Left kidney (tissue), 8 donors: ENCODE measurements around the gene SORL1. TPM values are rescaled to one million over a fixed set of nuclear protein-coding genes. Genes with fewer than 3 reads are reported as not detected.
A peak's percentile ranks its signal among the peaks of the same experiment; 100 is the strongest.
"Not testable (repeated sequence)": the region's sequence is repeated elsewhere in the genome, so short reads cannot be mapped to it uniquely, and the experiment has no call there.

Source experiments
- DNase-seq: peaks from one replicate; pipeline ENCODE4 v3.0.0-alpha.2; 2013
- long read RNA-seq, 8 donors: transcript quantifications; one replicate each; lab custom pipeline, GENCODE V29; 2026
- polyA plus RNA-seq: library from polyadenylated mRNA; unstranded; fragments of 120-200 nt; gene quantifications from one replicate; pipeline ENCODE4 v1.2.1, GENCODE V29; 2013; ENCODE audit not compliant: insufficient read length

SORL1 gene
- polyA plus RNA-seq, result 41.9 TPM
- long read RNA-seq, donor 1, transcript SORL1-205 (2 exons, 1,765 nt), result major isoform, 25 of 25 reads
- long read RNA-seq, donor 1, partial matches to known transcripts, result 0 of 25 reads
- long read RNA-seq, donor 1, other reads (novel, unspliced or antisense), result 0 of 25 reads
- long read RNA-seq, donor 2, transcript SORL1-205 (2 exons, 1,765 nt), result major isoform, 23 of 23 reads
- long read RNA-seq, donor 2, partial matches to known transcripts, result 0 of 23 reads
- long read RNA-seq, donor 2, other reads (novel, unspliced or antisense), result 0 of 23 reads
- long read RNA-seq, donor 3, transcript SORL1-205 (2 exons, 1,765 nt), result major isoform, 21 of 21 reads
- long read RNA-seq, donor 3, partial matches to known transcripts, result 0 of 21 reads
- long read RNA-seq, donor 3, other reads (novel, unspliced or antisense), result 0 of 21 reads
- long read RNA-seq, donor 4, partial matches to known transcripts, result 0 of 1 reads
- long read RNA-seq, donor 4, other reads (novel, unspliced or antisense), result 0 of 1 reads
- long read RNA-seq, donor 5, transcript SORL1-205 (2 exons, 1,765 nt), result major isoform, 16 of 17 reads
- long read RNA-seq, donor 5, partial matches to known transcripts, result 0 of 17 reads
- long read RNA-seq, donor 5, other reads (novel, unspliced or antisense), result 0 of 17 reads
- long read RNA-seq, donor 6, full-length matches to known transcripts, result 18 of 18 reads
- long read RNA-seq, donor 6, partial matches to known transcripts, result 0 of 18 reads
- long read RNA-seq, donor 6, other reads (novel, unspliced or antisense), result 0 of 18 reads
- long read RNA-seq, donor 7, transcript SORL1-205 (2 exons, 1,765 nt), result major isoform, 26 of 70 reads
- long read RNA-seq, donor 7, partial matches to known transcripts, result 43 of 70 reads
- long read RNA-seq, donor 7, other reads (novel, unspliced or antisense), result 0 of 70 reads
- long read RNA-seq, donor 8, full-length matches to known transcripts, result 10 of 10 reads
- long read RNA-seq, donor 8, partial matches to known transcripts, result 0 of 10 reads
- long read RNA-seq, donor 8, other reads (novel, unspliced or antisense), result 0 of 10 reads

- DNase-seq, result peak; percentile 84
These were observed at the start of gene SORL1 for GRCh38 chr11:121451986-121452608. Gene SORL1, plus strand, starts transcription at chr11:121452314. Its CDS starts 18 bp downstream, at chr11:121452332.

GRCh38 chr11:121405646-121406045, 46.5 kb upstream of the SORL1 start:
- DNase-seq, result no peak

- no peak for DNase-seq
These were observed 45.8 kb upstream of the SORL1 start for GRCh38 chr11:121406291-121406690.

GRCh38 chr11:121408830-121409229, 43.3 kb upstream of the SORL1 start:
- no peak for DNase-seq

GRCh38 chr11:121410041-121410440, 42.1 kb upstream of the SORL1 start:
- DNase-seq, result not testable (repeated sequence)

- DNase-seq, result not testable (repeated sequence)
These were observed 40.8 kb upstream of the SORL1 start for GRCh38 chr11:121411330-121411729.

GRCh38 chr11:121412000-121412587, 40.0 kb upstream of the SORL1 start:
- DNase-seq, result no peak

GRCh38 chr11:121412711-121413415, 39.3 kb upstream of the SORL1 start:
- no peak for DNase-seq

- no peak for DNase-seq
These were observed 37.8 kb upstream of the SORL1 start for GRCh38 chr11:121414141-121414913.

- no peak for DNase-seq
These were observed 36.3 kb upstream of the SORL1 start for GRCh38 chr11:121415856-121416255.

GRCh38 chr11:121417055-121417551, 35.0 kb upstream of the SORL1 start:
- DNase-seq, result peak; percentile 10

GRCh38 chr11:121417607-121418006, 34.5 kb upstream of the SORL1 start:
- DNase-seq, result no peak

- peak; percentile 5 for DNase-seq
These were observed 33.4 kb upstream of the SORL1 start for GRCh38 chr11:121418625-121419114.

GRCh38 chr11:121419836-121420235, 32.3 kb upstream of the SORL1 start:
- no peak for DNase-seq

GRCh38 chr11:121420398-121420797, 31.7 kb upstream of the SORL1 start:
- no peak for DNase-seq

GRCh38 chr11:121421149-121421901, 30.8 kb upstream of the SORL1 start:
- DNase-seq, result no peak

GRCh38 chr11:121422675-121423074, 29.4 kb upstream of the SORL1 start:
- DNase-seq, result no peak

- DNase-seq, result no peak
These were observed 26.3 kb upstream of the SORL1 start for GRCh38 chr11:121425828-121426227.
